ENCODE results near the gene GANAB. TPM values are rescaled to one million over a fixed set of nuclear protein-coding genes. Genes with fewer than 3 reads are reported as not detected.

Gene GANAB
- total and polyA plus RNA-seq, 2 of the 13 experiments (the other 11 are each of a cell fraction or from before 2014, with no cell fraction given), result 99.5 to 234 TPM

GRCh38 chr11:62601372-62602140 is 44.9 kb downstream of the GANAB start, which contains the start of gene MTA2 (continued):
- no peak; the same call in 1 of the 2 replicates for TF ChIP-seq ZNF639 (CRISPR knock-in tag; conservative IDR thresholded peaks at IDR 0.05)
- TF ChIP-seq AGO2 (optimal IDR thresholded peaks at IDR 0.05; ENCODE audit: low read depth, low read length), result peak; percentile 94
- peak; percentile 93 for TF ChIP-seq SAFB2 (CRISPR knock-in tag; IDR thresholded peaks at IDR 0.05; ENCODE audit: borderline replicate concordance, low read depth)
- no peak for TF ChIP-seq ZFAT (CRISPR knock-in tag; conservative IDR thresholded peaks at IDR 0.05)
- no peak for TF ChIP-seq ZNF691 (CRISPR knock-in tag; IDR thresholded peaks at IDR 0.05; ENCODE audit: borderline replicate concordance, low read depth)
- no peak for TF ChIP-seq JDP2 (CRISPR knock-in tag; IDR thresholded peaks at IDR 0.05; ENCODE audit: borderline replicate concordance)
- no peak for TF ChIP-seq ZNF883 (CRISPR knock-in tag; IDR thresholded peaks at IDR 0.05; ENCODE audit: not compliant biosample characterization)
- no peak for TF ChIP-seq ZNF484 (CRISPR knock-in tag; IDR thresholded peaks at IDR 0.05; ENCODE audit: borderline replicate concordance, low read depth)
- peak; percentile 56 for TF ChIP-seq HNRNPK (IDR thresholded peaks at IDR 0.05; ENCODE audit: low read depth, low read length, poor library complexity, severe bottlenecking)
- no peak for TF ChIP-seq ZBTB43 (CRISPR knock-in tag; conservative IDR thresholded peaks at IDR 0.05)
- no peak for TF ChIP-seq NPAS2 (CRISPR knock-in tag; IDR thresholded peaks at IDR 0.05; ENCODE audit: borderline replicate concordance)
- no peak; the same call in none of the 2 replicates for TF ChIP-seq MTERF4 (CRISPR knock-in tag; IDR thresholded peaks at IDR 0.05)
- TF ChIP-seq ZBTB14 (CRISPR knock-in tag; IDR thresholded peaks at IDR 0.05), result 0 out of 2 replicates have a peak, but pooled peaks have one; percentile 26
- TF ChIP-seq ZNF616 (CRISPR knock-in tag; IDR thresholded peaks at IDR 0.05; ENCODE audit: low read depth), result no peak; the same call in none of the 2 replicates
- TF ChIP-seq NR2F1 (CRISPR knock-in tag; IDR thresholded peaks at IDR 0.05), result no peak
- TF ChIP-seq SRSF9 (IDR thresholded peaks at IDR 0.05; ENCODE audit: borderline replicate concordance, insufficient read depth, low read depth, low read length, poor library complexity, severe bottlenecking), result no peak
- peak; percentile 67; the same call in 1 of the 2 replicates for TF ChIP-seq AFF4 (CRISPR knock-in tag; IDR thresholded peaks at IDR 0.05)
